ENCODE measurements around the gene TSSK6.

DNA sequence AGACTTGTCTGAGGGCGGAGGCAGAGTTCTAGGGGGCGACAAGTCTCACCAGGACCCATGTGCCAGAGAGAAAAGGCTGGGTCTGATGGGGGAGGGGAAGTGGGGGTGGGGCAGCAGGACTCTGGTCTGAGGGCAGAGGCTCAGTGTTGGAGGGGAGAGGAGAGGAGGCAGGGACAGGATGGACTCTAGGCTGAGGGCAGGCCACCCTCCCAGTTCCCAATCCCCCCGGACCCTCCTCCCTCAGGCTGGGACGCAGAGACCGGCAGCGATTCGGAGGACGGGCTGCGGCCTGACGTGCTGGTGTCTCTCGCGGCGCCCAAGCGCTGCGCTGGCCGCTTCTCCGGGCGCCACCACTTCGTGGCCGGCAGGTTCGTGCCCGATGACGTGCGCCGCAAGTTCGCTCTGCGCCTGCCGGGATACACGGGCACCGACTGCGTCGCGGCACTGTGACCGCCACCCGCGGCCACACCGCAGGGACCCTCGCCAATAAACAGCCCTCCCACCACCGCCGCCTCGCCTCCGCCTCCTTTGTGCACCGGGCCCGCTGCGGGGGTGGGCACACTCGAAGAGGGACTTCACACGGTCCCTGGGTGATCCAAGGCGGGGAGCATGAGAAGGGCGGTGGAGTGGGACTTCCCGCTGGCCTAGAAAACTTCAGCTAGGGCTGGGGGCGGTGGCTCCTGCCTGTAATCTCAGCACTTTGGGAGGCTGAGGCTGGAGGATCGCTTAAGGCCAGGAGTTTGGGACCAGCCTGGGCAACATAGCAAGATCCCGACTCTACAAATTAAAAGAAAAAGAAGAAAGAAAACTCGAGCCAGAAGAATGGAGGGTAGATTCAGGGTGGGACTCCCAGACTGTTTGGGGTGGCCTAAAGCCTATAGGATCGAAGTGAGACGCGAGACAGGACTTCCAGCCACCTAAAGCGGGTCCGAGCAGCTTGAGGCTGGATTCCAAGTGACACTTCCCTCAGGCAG lies 22.0 kb upstream of the TSSK6 start:
- no peak for TF ChIP-seq POLR2A (IDR thresholded peaks at IDR 0.05)
- TF ChIP-seq, protein P1, sequence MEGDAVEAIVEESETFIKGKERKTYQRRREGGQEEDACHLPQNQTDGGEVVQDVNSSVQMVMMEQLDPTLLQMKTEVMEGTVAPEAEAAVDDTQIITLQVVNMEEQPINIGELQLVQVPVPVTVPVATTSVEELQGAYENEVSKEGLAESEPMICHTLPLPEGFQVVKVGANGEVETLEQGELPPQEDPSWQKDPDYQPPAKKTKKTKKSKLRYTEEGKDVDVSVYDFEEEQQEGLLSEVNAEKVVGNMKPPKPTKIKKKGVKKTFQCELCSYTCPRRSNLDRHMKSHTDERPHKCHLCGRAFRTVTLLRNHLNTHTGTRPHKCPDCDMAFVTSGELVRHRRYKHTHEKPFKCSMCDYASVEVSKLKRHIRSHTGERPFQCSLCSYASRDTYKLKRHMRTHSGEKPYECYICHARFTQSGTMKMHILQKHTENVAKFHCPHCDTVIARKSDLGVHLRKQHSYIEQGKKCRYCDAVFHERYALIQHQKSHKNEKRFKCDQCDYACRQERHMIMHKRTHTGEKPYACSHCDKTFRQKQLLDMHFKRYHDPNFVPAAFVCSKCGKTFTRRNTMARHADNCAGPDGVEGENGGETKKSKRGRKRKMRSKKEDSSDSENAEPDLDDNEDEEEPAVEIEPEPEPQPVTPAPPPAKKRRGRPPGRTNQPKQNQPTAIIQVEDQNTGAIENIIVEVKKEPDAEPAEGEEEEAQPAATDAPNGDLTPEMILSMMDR (IDR thresholded peaks at IDR 0.05), result no peak

Measured in testis (tissue), 2 donors.